ENCODE results near the gene UGT1A6.

UGT1A6 gene

DNA sequence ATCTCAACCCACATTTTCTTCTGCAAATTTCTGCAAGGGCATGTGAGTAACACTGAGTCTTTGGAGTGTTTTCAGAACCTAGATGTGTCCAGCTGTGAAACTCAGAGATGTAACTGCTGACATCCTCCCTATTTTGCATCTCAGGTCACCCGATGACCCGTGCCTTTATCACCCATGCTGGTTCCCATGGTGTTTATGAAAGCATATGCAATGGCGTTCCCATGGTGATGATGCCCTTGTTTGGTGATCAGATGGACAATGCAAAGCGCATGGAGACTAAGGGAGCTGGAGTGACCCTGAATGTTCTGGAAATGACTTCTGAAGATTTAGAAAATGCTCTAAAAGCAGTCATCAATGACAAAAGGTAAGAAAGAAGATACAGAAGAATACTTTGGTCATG lies 75.4 kb downstream of the UGT1A6 start:
- DNase-seq (ENCODE audit: low spot score): no peak

DNA sequence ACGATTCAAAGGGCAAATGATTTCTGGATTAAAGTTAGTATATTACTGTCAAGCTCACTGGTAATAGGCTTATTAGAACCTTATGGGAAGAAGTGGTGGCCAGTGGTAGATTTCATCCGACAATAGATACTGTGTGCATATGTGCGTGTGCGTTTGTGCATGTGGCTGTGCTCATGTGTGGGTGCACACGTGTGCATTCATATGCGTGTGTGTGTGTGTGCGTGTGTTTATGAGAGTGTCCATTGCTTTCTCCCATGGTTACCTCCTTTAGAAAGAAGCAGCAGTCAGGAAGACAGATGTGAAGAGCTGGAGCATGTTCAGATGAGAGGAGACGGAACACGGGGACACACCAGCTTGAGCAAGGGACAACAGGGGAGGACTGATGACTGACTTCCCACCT lies 76.6 kb downstream of the UGT1A6 start:
- no peak for DNase-seq (ENCODE audit: low spot score)

DNA sequence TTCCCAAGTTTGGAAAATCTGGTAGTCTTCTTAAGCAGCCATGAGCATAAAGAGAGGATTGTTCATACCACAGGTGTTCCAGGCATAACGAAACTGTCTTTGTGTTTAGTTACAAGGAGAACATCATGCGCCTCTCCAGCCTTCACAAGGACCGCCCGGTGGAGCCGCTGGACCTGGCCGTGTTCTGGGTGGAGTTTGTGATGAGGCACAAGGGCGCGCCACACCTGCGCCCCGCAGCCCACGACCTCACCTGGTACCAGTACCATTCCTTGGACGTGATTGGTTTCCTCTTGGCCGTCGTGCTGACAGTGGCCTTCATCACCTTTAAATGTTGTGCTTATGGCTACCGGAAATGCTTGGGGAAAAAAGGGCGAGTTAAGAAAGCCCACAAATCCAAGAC lies 79.5 kb downstream of the UGT1A6 start:
- DNase-seq (ENCODE audit: low spot score): no peak

DNA sequence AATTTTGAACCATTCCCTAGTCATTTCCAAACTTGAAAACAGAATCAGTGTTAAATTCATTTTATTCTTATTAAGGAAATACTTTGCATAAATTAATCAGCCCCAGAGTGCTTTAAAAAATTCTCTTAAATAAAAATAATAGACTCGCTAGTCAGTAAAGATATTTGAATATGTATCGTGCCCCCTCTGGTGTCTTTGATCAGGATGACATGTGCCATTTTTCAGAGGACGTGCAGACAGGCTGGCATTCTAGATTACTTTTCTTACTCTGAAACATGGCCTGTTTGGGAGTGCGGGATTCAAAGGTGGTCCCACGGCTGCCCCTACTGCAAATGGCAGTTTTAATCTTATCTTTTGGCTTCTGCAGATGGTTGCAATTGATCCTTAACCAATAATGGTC lies 79.9 kb downstream of the UGT1A6 start:
- no peak for DNase-seq (ENCODE audit: low spot score)

DNA sequence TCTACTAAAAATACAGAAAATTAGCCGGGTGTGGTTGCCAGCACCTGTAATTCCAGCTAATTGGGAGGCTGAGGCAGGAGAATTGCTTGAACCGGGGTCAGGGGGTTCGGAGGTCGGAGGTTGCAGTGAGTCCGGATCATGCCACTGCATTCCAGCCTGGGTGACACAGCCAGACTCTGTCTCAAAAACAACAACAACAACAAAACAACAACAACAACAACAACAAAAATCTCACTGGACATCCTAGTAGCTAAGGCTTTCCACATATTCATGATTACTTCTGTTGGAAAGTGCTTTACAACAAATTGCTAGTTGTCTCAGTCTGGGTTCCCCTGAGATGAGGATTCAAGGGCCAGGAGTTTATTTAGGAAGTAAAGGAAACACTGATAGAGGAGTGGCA lies 81.2 kb downstream of the UGT1A6 start:
- DNase-seq (ENCODE audit: low spot score): no peak

DNA sequence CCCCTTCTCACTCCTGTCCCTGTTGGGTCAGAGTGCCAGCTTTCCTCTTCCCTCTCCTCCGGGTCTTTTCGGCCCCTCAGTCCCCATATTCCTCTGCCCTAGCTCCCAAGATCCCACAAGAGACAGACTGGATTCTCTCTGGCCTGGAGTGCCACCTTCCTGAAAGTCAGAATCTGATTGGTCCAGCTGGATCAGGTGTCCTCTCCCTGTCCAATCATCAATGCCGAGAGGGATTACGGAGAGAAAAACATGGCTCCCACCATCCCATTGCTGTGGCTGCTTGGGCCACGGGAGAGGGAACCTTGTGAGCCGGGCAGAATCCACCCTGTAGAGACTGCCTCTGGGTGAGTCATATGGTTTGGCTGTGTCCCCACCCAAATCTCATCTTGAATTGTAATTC lies 82.7 kb downstream of the UGT1A6 start:
- no peak for DNase-seq (ENCODE audit: low spot score)

DNA sequence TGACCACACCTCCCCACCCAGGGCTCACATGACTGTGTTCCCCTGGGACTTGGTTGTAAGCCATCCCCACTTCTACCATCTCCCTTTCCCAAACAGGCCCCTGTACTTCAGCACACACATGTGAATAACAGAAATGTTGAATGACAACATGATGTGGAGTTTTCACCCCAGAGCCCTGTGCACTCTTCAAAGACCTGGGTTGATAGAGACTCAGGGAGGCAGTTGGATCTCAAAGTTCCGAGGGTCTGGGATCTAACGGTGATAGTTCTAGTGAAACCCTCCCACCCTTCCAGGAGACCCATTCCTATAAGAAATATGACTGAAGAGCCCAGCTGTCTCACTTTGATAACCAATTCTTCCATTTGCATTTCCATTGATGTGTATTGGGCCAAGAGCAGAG lies 85.3 kb downstream of the UGT1A6 start, which contains the start of gene MROH2A:
Gene MROH2A, plus strand, starts transcription at position 301 of the 400 bp plus-strand sequence. CDS start 1,029 bp downstream, outside the sequence.
- no peak for DNase-seq (ENCODE audit: low spot score)

DNA sequence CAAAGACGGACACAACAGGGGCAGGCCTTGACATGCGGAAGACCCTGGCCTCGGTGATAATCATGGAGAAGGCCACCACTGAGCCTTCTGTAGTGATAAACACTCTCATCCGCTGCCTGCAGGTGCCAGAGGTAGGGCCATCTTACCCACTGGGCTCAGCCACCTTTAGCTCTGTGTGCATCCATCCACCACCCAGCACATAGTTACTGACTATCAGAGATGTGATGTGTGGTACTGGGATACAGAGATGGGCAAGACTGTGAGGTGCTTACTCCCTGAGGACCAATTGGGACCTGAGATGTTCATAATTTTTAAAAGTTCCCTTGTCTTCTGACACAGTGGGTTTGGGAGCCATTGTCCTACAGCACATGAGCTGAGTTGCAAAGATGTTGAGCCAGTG lies 87.0 kb downstream of the UGT1A6 start:
- DNase-seq (ENCODE audit: low spot score): no peak

DNA sequence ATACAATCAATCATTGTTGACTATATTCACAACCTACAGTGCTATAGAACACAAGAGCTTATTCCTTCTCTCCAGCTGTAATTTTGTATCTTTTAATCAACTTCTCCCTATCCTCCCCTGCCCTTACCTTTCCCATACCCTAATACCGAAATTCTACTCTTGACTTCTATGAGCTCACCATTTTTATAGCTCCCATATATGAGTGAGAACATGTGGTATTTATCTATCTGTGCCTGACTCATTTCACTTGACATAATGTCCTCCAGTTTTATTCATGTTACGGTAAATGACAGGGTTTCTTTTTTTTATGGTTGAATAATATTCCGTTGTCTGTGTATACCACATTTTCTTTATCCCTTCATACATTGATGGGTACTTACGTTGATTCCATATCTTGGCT lies 88.1 kb downstream of the UGT1A6 start:
- DNase-seq (ENCODE audit: low spot score): no peak

DNA sequence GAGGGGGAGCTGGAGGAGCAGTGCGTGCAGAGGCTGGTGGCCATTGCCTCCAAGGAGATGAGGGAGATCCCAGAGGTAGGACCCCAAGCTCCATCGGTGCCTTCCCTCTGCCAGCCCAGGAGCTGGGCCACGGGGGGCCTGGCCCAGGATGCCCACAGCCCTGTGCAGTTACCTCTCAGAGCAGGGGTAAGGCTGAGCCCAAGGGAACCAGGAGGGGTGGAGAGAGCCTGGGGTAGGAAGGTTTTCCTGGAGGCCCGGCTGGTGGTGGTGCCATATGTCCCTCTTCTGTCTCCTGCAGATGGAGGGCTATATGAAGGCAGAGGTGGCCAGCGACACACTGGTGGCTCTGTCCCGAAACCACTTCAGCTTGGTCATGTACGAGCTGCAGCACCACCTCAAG lies 96.9 kb downstream of the UGT1A6 start:
- no peak for DNase-seq (ENCODE audit: low spot score)

DNA sequence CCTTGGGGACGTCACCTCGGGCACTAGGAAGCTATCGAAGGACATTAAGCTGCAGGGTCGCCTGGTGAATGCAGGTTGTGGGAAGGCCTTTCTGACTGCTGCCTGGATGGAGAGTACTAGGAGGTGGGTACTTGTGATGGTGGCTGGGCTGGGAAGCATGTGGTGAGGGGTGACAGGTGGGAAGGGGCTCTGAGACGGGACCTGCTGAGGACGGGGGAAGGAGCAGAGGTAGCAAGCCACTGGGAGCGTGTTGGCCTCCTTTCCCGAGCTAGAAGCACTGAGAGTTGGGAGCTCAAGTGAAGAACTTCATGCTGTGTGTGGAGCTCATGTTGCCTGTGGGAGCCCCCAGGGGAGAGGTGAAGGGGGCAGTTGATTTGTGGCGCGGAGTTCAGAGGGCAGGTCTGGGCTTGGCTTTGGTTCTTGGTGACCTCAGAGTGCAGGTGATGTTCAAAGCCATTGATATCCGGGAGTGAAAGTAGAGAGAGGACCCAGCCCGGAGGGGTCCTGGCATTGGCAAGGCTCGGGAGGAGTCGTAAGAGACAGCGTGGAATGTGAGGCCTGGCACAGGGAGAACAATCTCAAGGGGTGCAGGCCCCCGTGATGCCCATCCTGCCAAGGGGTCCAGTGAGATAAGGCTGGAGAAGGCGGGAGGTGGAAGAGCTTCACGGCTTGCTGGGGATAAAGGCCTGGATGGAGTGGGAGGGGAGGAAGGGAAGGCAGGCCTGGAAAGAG lies 98.6 kb downstream of the UGT1A6 start:
- no peak for DNase-seq (ENCODE audit: low spot score)

DNA sequence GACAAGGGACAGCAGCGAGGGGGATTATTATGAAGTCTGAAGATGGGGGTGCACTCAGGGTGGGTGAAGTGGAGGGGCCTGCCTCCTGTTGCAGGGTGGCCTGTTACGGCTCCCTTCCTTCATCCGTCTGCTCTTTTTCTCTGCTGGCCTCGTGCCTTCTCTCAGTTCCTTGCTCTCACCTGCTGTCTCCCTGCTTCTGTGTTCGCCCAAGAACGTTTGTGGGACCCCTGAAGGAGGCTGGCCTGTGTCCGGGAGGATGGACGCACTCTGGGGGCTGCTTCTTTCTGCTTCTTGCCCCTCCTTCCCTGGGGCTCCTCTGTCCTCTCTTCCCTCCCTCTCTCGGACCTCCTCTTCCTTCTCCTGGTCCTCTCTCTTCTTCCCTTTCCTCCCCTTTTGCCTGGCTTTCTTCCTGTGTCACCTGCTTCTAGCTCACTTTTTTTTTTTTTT lies 99.2 kb downstream of the UGT1A6 start:
- no peak for DNase-seq (ENCODE audit: low spot score)

DNA sequence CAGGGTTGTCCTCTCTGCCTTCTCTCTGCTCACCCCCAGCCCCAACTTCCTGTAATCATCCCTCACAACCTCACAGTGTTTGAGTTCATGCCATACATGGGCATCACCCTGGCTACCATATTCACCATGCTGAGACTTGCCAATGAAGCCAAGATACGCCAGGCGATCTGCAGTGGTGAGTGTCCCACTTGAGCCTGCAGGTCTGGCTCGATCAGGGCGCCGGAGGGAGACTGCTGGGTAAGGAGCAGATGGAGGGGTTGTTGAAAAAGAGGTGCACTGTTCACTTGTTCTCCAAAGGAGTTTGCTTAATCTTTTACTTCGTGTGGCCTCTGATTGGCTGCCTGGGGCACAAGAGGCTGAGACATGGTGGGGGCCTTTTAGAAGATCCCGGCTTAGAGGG lies 100.0 kb downstream of the UGT1A6 start:
- DNase-seq (ENCODE audit: low spot score): no peak

DNA sequence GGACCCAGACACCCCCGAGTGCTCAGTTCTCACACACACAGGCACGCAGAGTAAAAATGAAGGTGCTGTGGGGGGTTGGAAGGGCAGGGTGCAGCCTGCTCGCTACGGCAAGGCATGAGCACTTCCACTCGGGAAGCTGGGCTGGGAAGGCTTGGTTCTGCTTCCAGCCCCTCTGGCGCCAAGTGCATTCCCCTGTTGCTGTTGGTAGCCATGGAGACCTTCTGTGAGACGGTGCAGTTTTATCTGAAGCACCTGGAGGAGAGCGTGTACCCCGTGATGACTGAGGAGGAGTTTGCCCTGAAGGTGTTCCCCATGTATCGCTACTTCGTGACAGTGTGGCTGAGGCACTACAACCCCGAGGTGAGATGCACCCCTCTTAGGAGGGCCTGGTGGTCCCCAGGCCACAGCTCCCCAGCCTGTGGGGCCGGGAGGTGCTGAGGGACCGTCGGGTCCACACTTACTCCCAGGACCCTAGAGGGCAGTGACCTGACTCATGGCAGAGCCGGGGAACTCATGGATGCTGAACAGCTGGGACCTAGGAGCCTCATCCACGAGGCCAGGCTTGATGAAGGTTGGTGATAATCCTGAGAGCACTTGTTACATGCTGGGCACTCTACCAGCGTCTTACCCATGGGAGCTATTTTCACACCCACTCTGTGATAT lies 100.9 kb downstream of the UGT1A6 start:
- no peak for DNase-seq (ENCODE audit: low spot score)

DNA sequence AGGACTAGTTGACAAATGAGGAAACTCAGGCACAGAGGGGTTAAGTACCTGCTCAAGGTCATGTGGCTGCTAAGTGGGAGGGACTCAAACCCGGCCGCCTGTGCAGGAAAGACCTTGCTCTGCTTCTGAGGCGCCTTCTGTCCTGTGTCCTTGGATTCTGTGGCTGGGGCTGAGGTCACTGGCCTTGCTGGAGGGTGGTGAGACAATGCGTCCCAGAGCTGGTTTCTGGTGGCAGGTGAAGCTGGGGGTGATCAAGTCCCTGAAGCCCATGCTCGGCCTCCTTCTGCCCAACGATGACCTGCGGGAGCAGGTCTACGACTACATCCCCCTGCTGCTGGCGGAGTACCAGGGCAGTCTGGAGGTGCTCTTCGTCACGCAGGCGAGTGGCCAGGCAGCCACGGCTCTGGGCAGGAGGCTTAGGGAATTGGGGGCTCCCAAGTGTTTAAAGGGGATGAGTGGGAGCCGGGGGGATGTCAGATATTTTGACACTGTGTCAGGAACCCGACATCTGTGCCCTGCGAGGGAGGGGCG lies 101.5 kb downstream of the UGT1A6 start:
- no peak for DNase-seq (ENCODE audit: low spot score)

DNA sequence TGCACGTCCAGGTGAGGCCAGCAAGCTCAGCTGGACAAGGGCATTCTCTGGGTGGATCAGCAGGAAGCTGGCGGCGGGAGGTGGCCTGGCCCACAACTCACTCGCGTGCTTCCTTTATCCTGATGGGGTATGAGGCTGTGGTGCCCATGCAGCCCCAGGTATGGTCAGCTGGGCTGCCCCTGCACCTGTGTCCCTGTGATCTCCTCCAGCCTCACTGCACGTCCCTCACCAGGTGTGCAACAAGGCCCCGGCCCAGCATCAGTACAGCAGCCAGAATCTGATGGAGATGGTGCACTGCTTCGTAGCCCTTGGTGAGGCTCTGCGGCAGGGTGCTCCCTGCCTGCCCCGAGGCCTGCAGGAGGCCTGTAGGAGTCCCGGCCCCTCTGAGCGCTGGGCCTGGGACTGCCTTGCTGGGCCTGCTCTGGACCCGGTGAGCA lies 103.1 kb downstream of the UGT1A6 start:
- DNase-seq (ENCODE audit: low spot score): no peak

DNA sequence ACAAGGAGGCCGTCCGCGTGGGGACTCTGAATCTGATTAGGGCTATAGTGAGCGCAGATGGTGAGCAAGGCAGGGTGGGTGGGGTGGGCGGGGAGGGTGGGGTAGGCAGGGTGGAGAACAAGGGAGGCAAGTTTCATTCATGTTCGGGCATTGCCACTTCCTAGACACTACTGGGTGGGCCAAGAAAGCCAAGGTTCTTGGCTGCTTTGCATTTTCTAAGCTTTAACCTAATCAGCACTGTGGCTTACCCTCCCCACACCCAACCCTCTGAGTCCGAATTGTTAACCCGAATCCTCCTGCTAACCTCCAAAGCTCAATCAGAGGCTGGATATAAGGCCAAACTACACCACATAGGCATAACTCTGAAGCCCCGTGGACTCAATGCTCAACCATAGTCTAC lies 103.6 kb downstream of the UGT1A6 start:
- no peak for DNase-seq (ENCODE audit: low spot score)

DNA sequence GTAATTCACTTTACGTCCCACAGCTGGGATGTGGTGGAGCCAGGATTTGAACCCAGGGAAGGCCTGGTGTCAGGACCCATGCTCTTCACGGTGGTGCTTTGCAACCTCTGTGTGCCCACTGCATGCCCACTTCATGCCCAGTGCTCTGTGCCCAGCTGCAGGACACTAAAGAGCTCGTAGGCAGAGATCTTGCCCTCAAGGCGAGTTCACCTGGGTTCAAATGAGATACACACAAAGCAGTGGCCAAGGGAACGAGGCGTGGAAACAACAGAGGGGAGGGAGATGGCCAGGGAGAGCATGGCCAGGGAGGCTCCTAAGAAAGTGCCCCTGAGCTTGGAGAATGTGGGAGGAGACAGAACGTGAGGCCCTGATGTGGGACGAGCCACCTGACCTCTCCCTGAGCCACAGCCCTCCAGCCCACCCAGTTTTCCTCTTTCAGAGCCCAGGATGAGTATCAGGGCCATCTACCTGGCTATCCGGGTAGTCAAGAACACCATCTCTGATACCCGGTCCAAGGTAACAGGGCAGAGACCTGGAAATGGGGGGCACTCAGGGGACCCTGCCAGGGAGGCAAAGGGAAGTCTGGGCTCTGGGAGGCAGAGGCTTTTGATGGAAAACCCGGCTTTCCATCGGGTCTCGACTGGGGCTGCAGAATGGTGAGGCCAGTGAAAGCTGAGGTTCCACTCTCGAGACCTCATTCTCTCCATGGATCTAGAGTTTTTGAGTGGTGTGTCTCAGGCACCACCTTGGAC lies 105.8 kb downstream of the UGT1A6 start:
- DNase-seq (ENCODE audit: low spot score): no peak

DNA sequence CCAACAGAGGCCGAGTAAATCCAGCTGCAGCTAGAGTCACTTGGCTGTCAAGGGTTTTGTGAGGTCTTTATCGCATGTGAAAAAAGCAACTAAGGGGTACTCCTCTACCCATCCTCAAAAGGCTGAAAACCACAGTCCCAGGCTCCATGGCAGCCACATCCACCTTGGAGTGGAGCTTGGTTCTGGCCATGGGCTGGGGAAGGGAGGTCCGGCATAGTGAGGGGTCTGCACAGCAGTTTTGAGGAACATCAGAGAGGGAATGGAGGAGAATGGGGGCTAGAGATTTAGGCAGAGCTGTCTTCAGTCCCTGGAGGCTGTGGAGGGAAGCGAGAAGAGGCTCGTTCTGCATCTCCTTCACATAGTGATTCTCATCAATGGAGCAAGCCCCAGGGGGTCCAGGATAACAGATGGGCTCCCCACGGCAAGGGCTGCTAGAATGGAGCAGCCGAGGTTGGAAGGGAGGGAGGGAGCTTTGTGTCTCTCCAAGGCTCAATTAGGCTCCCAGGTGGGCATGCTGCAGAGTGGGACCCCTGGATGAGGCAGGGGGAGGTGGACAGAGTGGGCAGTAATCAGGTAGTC lies 106.5 kb downstream of the UGT1A6 start:
- no peak for DNase-seq (ENCODE audit: low spot score)

DNA sequence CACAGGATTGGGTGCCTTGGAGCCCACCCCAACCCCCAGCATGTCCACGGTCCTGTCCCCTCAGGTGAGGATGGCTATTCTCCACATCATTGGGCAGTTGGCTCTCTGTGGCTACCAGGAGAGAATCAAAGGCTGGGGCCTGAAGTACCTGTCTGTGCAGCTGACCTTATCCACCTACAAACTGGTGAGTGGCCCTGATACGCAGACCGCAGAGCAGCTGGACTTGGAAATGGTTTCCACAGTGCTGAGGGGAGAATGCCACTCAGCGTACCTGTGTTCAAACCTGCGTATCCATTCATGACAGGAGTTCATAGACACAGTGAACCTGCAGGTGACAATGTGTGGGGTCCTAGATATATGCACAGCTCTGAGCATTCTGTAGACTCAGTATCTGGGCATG lies 107.0 kb downstream of the UGT1A6 start:
- peak; percentile 17 for DNase-seq (ENCODE audit: low spot score)

DNA sequence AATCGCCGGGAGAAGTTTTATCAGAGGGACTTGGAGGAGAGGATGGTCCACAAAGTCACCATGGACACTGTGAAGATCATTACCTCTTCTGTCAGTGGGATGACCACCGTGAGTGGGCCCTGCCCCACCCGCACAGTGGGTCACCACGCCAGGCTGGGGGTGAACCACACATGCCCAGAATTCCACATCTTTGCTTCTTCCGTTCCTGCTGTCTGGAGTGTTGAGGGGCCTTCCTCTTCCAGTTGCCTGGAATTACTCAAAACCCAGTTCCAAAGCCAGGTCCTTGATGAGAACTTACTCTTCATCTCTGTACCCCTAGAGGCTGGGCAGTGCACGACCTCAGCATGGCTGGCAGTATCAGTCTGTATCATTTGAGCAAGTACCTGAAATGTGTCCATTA lies 107.5 kb downstream of the UGT1A6 start:
- no peak for DNase-seq (ENCODE audit: low spot score)

DNA sequence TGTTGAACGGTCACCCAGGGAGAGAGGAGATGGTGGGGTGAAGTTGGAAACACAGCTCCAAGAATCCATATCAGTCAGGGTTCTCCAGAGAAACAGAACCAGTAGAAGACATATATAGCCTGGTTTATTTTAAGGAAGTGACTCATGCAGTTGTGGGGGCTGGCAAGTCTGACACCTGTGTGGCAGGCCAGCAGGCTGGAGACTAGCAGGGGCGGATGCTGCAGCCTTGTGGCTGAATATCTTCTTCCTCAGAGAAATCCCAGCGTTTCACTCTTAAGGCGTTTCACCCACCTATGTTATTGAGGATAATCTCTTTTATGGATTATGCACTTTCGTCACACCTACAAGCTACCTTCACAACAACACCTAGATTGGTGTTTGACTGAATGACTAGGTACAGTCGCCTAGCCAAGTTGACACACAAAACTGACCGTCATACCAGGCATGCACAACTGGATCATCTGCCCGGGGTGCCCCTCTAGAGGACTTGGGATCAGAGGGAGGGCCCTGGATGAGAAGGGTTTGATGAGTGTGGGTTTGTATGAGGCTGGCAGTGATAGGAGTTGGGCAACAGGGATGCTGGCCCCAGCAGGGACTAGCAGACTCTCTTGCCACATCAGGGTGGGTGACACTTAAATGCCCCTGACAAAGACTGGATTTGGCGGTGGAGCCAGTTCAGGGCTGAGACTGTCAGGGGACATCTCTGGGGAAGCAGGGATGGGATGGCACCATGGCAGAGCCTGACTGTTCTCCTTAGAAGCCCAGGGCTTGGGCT lies 108.9 kb downstream of the UGT1A6 start:
- peak; percentile 47 for DNase-seq (ENCODE audit: low spot score)
